Ecto neural progenitor cell (in vitro differentiated cells): ENCODE results near the gene GRM7.
A peak's percentile ranks its signal among the peaks of the same experiment; 100 is the strongest.
"Not testable (repeated sequence)": the region's sequence is repeated elsewhere in the genome, so short reads cannot be mapped to it uniquely, and the experiment has no call there.

Source experiments
- DNase-seq: peaks from one replicate; pipeline ENCODE4 v3.0.0-alpha.2; 2018; ENCODE audit warnings: low spot score

Gene GRM7

GRCh38 chr3:6860954-6861624 is at the start of gene GRM7:
TSS of gene GRM7 (plus strand) at chr3:6861115.
- peak; percentile 76 for DNase-seq

- no peak for DNase-seq
Observed at GRCh38 chr3:6821411-6821810, 39.5 kb upstream of the GRM7 start.

GRCh38 chr3:6825524-6825923 is 35.4 kb upstream of the GRM7 start:
- DNase-seq, result no peak

GRCh38 chr3:6827453-6827852 is 33.5 kb upstream of the GRM7 start:
- DNase-seq, result no peak

GRCh38 chr3:6844723-6845122 is 16.2 kb upstream of the GRM7 start:
- DNase-seq, result no peak

GRCh38 chr3:6854184-6854583 is 6.7 kb upstream of the GRM7 start:
- no peak for DNase-seq

GRCh38 chr3:6857510-6857909 is 3.4 kb upstream of the GRM7 start:
- DNase-seq, result no peak

GRCh38 chr3:6860149-6860953 is 564 bp upstream of the GRM7 start:
- DNase-seq, result no peak

GRCh38 chr3:6861625-6862000 is 698 bp downstream of the GRM7 start:
- no peak for DNase-seq

GRCh38 chr3:6862041-6862879 is 1.3 kb downstream of the GRM7 start:
- DNase-seq, result peak; percentile 53

GRCh38 chr3:6862880-6863195 is 1.9 kb downstream of the GRM7 start:
- no peak for DNase-seq

GRCh38 chr3:6867269-6867668 is 6.4 kb downstream of the GRM7 start:
- no peak for DNase-seq

- no peak for DNase-seq
Observed at GRCh38 chr3:6878731-6879130, 17.8 kb downstream of the GRM7 start.

- no peak for DNase-seq
Observed at GRCh38 chr3:6912240-6912639, 51.3 kb downstream of the GRM7 start.

GRCh38 chr3:6915898-6916297 is 55.0 kb downstream of the GRM7 start:
- no peak for DNase-seq

GRCh38 chr3:6921066-6921465 is 60.2 kb downstream of the GRM7 start:
- no peak for DNase-seq

- no peak for DNase-seq
Observed at GRCh38 chr3:6921876-6922275, 61.0 kb downstream of the GRM7 start.

- DNase-seq, result no peak
Observed at GRCh38 chr3:6928064-6928463, 67.1 kb downstream of the GRM7 start.

GRCh38 chr3:6929918-6930317 is 69.0 kb downstream of the GRM7 start:
- DNase-seq, result no peak

GRCh38 chr3:6935418-6935817 is 74.5 kb downstream of the GRM7 start:
- not testable (repeated sequence) for DNase-seq

GRCh38 chr3:6935970-6936369 is 75.1 kb downstream of the GRM7 start:
- no peak for DNase-seq

GRCh38 chr3:6962801-6963200 is 101.9 kb downstream of the GRM7 start:
- no peak for DNase-seq

- DNase-seq, result no peak
Observed at GRCh38 chr3:6965881-6966280, 105.0 kb downstream of the GRM7 start.
